Vagina (tissue), 2 donors: Measurements from ENCODE around the gene MAD1L1.

Experiments used
- POLR2A ChIP-seq, 2 donors: fragments of 450-650 bp; IDR thresholded peaks; one replicate each; pipeline ENCODE4 v1.6.1; 2017; ENCODE audit warnings: antibody characterized with exemption in 2 of 2, mild to moderate bottlenecking in 2 of 2, moderate library complexity in 2 of 2
- POLR2AphosphoS5 ChIP-seq, 2 donors: sonication (generic); formaldehyde crosslinking; IDR thresholded peaks; one replicate each; pipeline ENCODE4 v1.9.0; 2017; ENCODE audit warnings: antibody characterized with exemption in 2 of 2, mild to moderate bottlenecking in 2 of 2, low read depth in 1 of 2; ENCODE audit not compliant: insufficient read depth in 1 of 2
- TF ChIP-seq, protein P1 (sequence below), 3 experiments: fragments of 450-650 bp in 2 of 3; fragments of 200-600 bp in 1 of 3; sonication (generic) in 1 of 3; IDR thresholded peaks; one replicate each; pipeline ENCODE4 v1.5.1; 2017 to 2019; ENCODE audit warnings: antibody characterized with exemption in 3 of 3, mild to moderate bottlenecking in 2 of 3, moderate library complexity in 2 of 3

DNA sequence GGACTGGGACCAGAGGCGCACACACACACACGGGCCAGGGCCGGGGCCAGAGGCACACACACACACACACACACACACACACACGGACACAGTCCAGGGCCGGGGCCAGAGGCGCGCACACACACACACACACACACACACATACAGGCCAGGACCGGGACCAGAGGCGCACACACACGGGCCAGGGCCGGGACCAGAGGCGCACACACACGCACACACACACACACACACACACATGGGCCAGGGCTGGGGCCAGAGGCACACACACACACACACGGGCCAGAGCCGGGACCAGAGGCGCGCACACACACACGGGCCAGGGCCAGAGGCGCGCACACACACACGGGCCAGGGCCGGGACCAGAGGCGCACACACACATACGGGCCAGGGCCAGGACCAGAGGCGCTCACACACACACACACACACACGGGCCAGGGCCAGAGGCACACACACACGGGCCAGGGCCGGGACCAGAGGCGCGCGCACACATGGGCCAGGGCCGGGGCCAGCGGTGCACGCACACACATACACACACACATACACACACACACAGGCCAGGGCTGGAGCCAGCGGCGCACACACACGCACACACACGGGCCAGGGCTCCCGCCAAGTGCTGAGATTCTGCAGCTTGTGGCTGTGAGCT lies 293.8 kb downstream of the MAD1L1 start:
- TF ChIP-seq POLR2A (IDR thresholded peaks at IDR 0.05) (no peak), POLR2AphosphoS5 (IDR thresholded peaks at IDR 0.05; ENCODE audit: insufficient read depth in 1 of 2, low read depth in 1 of 2) (no peak)
- TF ChIP-seq, protein P1, sequence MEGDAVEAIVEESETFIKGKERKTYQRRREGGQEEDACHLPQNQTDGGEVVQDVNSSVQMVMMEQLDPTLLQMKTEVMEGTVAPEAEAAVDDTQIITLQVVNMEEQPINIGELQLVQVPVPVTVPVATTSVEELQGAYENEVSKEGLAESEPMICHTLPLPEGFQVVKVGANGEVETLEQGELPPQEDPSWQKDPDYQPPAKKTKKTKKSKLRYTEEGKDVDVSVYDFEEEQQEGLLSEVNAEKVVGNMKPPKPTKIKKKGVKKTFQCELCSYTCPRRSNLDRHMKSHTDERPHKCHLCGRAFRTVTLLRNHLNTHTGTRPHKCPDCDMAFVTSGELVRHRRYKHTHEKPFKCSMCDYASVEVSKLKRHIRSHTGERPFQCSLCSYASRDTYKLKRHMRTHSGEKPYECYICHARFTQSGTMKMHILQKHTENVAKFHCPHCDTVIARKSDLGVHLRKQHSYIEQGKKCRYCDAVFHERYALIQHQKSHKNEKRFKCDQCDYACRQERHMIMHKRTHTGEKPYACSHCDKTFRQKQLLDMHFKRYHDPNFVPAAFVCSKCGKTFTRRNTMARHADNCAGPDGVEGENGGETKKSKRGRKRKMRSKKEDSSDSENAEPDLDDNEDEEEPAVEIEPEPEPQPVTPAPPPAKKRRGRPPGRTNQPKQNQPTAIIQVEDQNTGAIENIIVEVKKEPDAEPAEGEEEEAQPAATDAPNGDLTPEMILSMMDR (IDR thresholded peaks at IDR 0.05): no peak
